Colonic mucosa (tissue), 4 donors: ENCODE results near the gene LRRC7. TPM values are rescaled to one million over a fixed set of nuclear protein-coding genes. Genes with fewer than 3 reads are reported as not detected.
"Not testable (repeated sequence)": the region's sequence is repeated elsewhere in the genome, so short reads cannot be mapped to it uniquely, and the experiment has no call there.

Experiments
- DNase-seq: peaks from one replicate; pipeline ENCODE4 v3.0.0-alpha.2; 2020
- H3K27ac ChIP-seq: fragments of 200-600 bp; one replicate; pipeline ENCODE4 v1.8.0; 2021
- H3K27me3 ChIP-seq: fragments of 200-600 bp; one replicate; pipeline ENCODE4 v1.8.0; 2021
- H3K36me3 ChIP-seq: fragments of 200-600 bp; one replicate; pipeline ENCODE4 v1.8.0; 2021
- H3K4me1 ChIP-seq: fragments of 200-600 bp; one replicate; pipeline ENCODE4 v1.8.0; 2021; ENCODE audit warnings: mild to moderate bottlenecking
- H3K4me3 ChIP-seq: fragments of 200-600 bp; one replicate; pipeline ENCODE4 v1.8.0; 2021
- H3K9ac ChIP-seq, 2 donors: one replicate each; pipeline ENCODE4 v1.7.0; 2013; ENCODE audit warnings: control low read depth in 2 of 2, low read depth in 2 of 2, low read length in 2 of 2
- H3K9me3 ChIP-seq: fragments of 200-600 bp; one replicate; pipeline ENCODE4 v1.8.0; 2021
- intact Hi-C: fragments of 100-400 bp; cut with DNase I; formaldehyde crosslinking; loops from one replicate; pipeline ENCODE4 v1.14.1; 2022
- total RNA-seq, 2 donors: library from RNA; stranded (reverse); fragmentation: NEBNext Ultra II Directional in 1 of 2; extraction: Animal tissue kit (Norgen Biotek cat#: 25700) in 1 of 2; gene quantifications; one replicate each; pipeline ENCODE4 v1.2.1, GENCODE V29; 2021
- TF ChIP-seq, protein P1 (sequence below): fragments of 200-600 bp; IDR thresholded peaks from one replicate; pipeline ENCODE4 v1.8.0; 2022; ENCODE audit warnings: antibody characterized with exemption, mild to moderate bottlenecking
- donor health status: healthy.
- donor health status: DM: no; HTN: no; CAD: no.
- donor health status: DM: no; HTN: no; CAD: no.

The LRRC7 gene
- total RNA-seq, 2 donors from 2014 or later, result 0.21 to 0.22 TPM

DNA sequence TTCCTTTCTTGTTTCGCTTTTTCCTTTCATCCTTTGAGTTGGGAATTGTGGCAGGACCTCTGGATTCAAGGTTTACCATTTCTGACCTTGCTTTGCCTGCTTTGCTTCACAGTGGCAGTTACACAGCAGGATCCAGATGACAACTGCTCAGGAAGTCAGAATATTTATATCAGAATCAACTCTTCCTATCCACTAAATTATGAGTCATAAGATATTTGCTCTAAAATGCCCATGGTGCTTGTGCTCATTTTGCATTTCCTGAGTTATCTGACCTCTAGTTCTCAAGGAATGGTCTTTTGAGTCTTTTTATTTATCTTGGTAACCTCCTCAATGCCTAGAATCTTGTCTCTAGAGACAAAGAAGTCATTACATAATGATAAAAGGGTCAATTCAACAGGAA, 290.8 kb downstream of the LRRC7 start:
- Histone ChIP-seq H3K4me3 (no peak overlapping the region), H3K9ac (no peak overlapping the region), H3K27ac (no peak overlapping the region), H3K9me3 (no peaks in the 10 kb centered on the region), H3K4me1 (no peaks in the 10 kb centered on the region), H3K36me3 (no peaks in the 10 kb centered on the region), H3K27me3 (no peaks in the 10 kb centered on the region)
- DNase-seq, result no peak
- TF ChIP-seq, protein P1, sequence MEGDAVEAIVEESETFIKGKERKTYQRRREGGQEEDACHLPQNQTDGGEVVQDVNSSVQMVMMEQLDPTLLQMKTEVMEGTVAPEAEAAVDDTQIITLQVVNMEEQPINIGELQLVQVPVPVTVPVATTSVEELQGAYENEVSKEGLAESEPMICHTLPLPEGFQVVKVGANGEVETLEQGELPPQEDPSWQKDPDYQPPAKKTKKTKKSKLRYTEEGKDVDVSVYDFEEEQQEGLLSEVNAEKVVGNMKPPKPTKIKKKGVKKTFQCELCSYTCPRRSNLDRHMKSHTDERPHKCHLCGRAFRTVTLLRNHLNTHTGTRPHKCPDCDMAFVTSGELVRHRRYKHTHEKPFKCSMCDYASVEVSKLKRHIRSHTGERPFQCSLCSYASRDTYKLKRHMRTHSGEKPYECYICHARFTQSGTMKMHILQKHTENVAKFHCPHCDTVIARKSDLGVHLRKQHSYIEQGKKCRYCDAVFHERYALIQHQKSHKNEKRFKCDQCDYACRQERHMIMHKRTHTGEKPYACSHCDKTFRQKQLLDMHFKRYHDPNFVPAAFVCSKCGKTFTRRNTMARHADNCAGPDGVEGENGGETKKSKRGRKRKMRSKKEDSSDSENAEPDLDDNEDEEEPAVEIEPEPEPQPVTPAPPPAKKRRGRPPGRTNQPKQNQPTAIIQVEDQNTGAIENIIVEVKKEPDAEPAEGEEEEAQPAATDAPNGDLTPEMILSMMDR, result no peak
- intact Hi-C loops, result no loop called here

DNA sequence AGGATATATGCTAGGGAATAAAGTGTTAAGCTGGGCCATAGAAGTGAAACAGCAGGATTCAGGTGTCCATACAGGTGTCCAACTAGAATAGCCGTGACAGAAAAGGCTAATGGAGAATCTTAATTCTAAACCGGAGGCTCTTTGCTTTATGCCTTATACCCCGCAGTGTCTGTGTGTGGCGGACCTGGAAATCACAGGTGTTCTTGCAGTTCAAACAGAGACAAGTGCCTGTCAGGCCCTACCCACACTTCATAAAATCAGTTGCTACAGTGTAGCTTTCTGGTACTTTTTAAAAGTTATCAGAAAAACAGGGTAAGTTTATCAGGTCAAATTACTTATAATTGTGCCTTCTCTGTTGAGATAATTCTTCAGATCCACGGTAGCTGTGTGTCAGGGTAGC, 293.9 kb downstream of the LRRC7 start:
- intact Hi-C loops, result no loop called here
- Histone ChIP-seq H3K9ac (no peak overlapping the region), H3K27me3 (no peaks in the 10 kb centered on the region), H3K4me1 (no peaks in the 10 kb centered on the region), H3K4me3 (no peak overlapping the region), H3K27ac (no peak overlapping the region), H3K36me3 (no peaks in the 10 kb centered on the region), H3K9me3 (no peaks in the 10 kb centered on the region)
- TF ChIP-seq, protein P1, result no peak
- DNase-seq, result no peak

DNA sequence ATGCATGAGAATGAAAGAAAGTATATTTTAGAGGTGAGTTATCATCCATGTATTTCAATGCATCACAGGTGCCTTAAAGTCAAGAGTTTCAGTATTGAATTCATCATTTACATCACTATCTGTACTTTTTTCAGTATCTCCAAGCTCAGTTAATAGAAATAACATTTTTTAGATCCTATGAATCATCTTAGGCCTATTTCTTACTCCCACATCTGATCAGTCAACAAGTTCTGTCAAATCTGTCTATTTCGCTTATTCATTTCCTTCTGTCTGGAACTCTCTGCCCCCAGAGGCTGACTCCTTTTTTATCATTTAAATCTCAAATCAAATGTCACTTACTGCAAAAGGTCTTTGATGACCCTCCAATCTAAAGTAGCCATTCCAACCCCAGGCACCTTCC, 295.2 kb downstream of the LRRC7 start:
- Histone ChIP-seq H3K9ac (no peak overlapping the region), H3K36me3 (no peaks in the 10 kb centered on the region), H3K27ac (no peak overlapping the region), H3K4me1 (no peaks in the 10 kb centered on the region), H3K9me3 (no peaks in the 10 kb centered on the region), H3K4me3 (no peak overlapping the region), H3K27me3 (no peaks in the 10 kb centered on the region)
- TF ChIP-seq, protein P1, result no peak
- no peak for DNase-seq
- intact Hi-C loops, result no loop called here

DNA sequence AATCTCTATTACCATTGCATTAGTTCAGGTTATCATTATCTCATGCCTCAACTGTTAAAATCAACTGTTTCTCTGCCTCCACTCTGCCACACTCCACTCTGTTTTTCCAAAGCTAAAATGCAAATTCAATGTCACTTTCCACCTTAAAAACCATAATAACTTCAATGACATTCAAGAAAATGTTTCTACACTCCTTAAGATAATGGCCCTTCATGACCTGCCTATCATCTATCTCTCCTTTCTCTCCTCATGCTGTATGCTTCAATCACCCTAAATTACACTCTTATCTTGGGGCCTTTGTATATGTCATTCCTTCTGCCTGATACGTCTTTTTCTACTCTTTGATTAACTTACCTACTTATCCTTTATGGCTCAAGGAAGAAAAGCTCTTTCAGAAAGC, 296.0 kb downstream of the LRRC7 start:
- TF ChIP-seq, protein P1, result no peak
- no peak for DNase-seq
- intact Hi-C loops, result no loop called here

DNA sequence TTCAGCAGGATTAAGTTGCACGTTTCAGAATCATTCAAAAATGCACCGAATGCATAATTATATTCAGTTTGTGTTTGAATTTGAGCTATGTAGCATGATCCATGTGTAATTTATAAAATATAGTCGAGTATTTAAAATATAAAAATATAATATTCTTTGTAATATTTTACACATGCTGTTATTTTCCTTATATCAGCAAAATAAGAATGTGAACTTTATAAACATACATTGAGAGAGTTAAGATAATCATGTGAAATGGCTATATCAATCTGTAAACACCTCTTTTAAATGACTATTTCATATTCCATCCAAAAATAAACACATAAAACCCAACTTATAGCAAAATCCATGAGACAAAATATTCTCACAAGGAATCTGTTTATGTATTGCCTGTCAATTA, 303.7 kb downstream of the LRRC7 start:
- no peaks in the 10 kb centered on the region for H3K9me3 ChIP-seq
- TF ChIP-seq, protein P1, result no peak
- H3K9ac ChIP-seq, result no peak overlapping the region
- no peak overlapping the region for H3K4me3 ChIP-seq
- DNase-seq, result no peak
- intact Hi-C loops, result no loop called here
- no peaks in the 10 kb centered on the region for H3K4me1 ChIP-seq
- no peaks in the 10 kb centered on the region for H3K27me3 ChIP-seq
- no peak overlapping the region for H3K27ac ChIP-seq
- H3K36me3 ChIP-seq, result no peaks in the 10 kb centered on the region

More for the DNA sequence above, 296.0 kb downstream of the LRRC7 start:
- Histone ChIP-seq H3K9ac (no peak overlapping the region), H3K9me3 (no peaks in the 10 kb centered on the region), H3K27ac (no peak overlapping the region), H3K4me3 (no peak overlapping the region), H3K36me3 (no peaks in the 10 kb centered on the region), H3K27me3 (no peaks in the 10 kb centered on the region), H3K4me1 (no peaks in the 10 kb centered on the region)

DNA sequence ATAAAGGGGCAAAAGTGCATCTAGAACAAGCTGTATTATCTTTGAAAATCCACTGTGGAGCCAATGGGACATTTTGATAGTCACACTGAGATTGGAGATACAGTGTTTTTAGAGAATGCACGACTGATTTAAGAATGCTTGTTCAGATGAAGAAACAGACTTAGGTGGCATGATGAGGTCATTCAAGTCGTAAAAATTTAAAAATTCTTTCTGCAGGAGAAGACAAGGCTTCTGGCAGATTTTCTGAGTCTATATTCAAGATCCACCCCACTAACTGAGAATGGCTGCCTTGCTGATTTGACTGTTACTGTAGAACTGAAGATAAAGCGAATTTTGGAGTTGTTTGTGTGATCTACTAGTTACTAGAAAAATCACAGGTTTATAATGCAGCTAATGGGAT, 310.6 kb downstream of the LRRC7 start:
- intact Hi-C loops, result no loop called here
- Histone ChIP-seq H3K27ac (no peak overlapping the region), H3K9me3 (no peaks in the 10 kb centered on the region), H3K4me1 (no peaks in the 10 kb centered on the region), H3K36me3 (no peaks in the 10 kb centered on the region), H3K4me3 (no peak overlapping the region), H3K27me3 (no peaks in the 10 kb centered on the region), H3K9ac (no peak overlapping the region)
- no peak for DNase-seq
- TF ChIP-seq, protein P1, result no peak

DNA sequence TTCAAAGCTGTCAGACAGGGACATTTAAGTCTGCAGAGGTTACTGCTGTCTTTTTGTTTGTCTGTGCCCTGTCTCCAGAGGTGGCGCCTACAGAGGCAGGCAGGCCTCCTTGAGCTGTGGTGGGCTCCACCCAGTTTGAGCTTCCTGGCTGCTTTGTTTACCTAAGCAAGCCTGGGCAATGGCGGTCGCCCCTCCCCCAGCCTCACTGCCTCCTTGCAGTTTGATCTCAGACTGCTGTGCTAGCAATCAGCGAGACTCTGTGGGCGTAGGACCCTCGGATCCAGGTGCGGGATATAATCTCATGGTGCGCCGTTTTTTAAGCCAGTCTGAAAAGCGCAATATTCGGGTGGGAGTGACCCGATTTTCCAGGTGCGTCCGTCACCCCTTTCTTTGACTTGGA, 320.3 kb downstream of the LRRC7 start:
- H3K4me1 ChIP-seq, H3K36me3 ChIP-seq, DNase-seq, H3K4me3 ChIP-seq, H3K27me3 ChIP-seq, H3K9me3 ChIP-seq, H3K27ac ChIP-seq, H3K9ac ChIP-seq, intact Hi-C loops: not testable (repeated sequence)
